KBM-7 (cell line): ENCODE data around the gene ADARB2.

Experiments
- DNase-seq: peaks from one replicate; pipeline ENCODE4 v3.0.0-alpha.2; 2015
- in situ Hi-C: fragments of 300-500 bp; cut with MboI; formaldehyde crosslinking; loops from 2 replicates; pipeline ENCODE4 v1.14.3; 2020; ENCODE audit warnings: low sequenced_read_pairs, low pct_unique_long_range_greater_than_20kb, mixed read lengths

The ADARB2 gene

GRCh38 chr10:1380088-1380671 lies 357.1 kb downstream of the ADARB2 start:
- in situ Hi-C loops: no loop called here
- no peak for DNase-seq

GRCh38 chr10:1379601-1380000 lies 357.7 kb downstream of the ADARB2 start:
- in situ Hi-C loops: no loop called here
- no peak for DNase-seq

GRCh38 chr10:1378473-1378872 lies 358.9 kb downstream of the ADARB2 start:
- no peak for DNase-seq
- in situ Hi-C loops: no loop called here

GRCh38 chr10:1377740-1378397 lies 359.5 kb downstream of the ADARB2 start:
- DNase-seq: no peak
- in situ Hi-C loops: no loop called here

- in situ Hi-C loops: no loop called here
- no peak for DNase-seq
Measured at GRCh38 chr10:1377231-1377630, 360.1 kb downstream of the ADARB2 start.

- no peak for DNase-seq
- in situ Hi-C loops: no loop called here
Measured at GRCh38 chr10:1376384-1376945, 360.9 kb downstream of the ADARB2 start.

GRCh38 chr10:1375346-1376170 lies 361.8 kb downstream of the ADARB2 start:
- in situ Hi-C loops: no loop called here
- no peak for DNase-seq

GRCh38 chr10:1374511-1375345 lies 362.6 kb downstream of the ADARB2 start:
- in situ Hi-C loops: no loop called here
- no peak for DNase-seq

- no peak for DNase-seq
- in situ Hi-C loops: no loop called here
Measured at GRCh38 chr10:1373287-1373686, 364.0 kb downstream of the ADARB2 start.

GRCh38 chr10:1372212-1372611 lies 365.1 kb downstream of the ADARB2 start:
- in situ Hi-C loops: no loop called here
- no peak for DNase-seq

- in situ Hi-C loops: no loop called here
- DNase-seq: peak; percentile 43
Measured at GRCh38 chr10:1370298-1370697, 367.0 kb downstream of the ADARB2 start.

- in situ Hi-C loops: no loop called here
- no peak for DNase-seq
Measured at GRCh38 chr10:1369665-1370064, 367.7 kb downstream of the ADARB2 start.

GRCh38 chr10:1369197-1369596 lies 368.1 kb downstream of the ADARB2 start:
- DNase-seq: no peak
- in situ Hi-C loops: no loop called here

- peak; percentile 34 for DNase-seq
- in situ Hi-C loops: no loop called here
Measured at GRCh38 chr10:1368842-1369171, 368.5 kb downstream of the ADARB2 start.

GRCh38 chr10:1367938-1368841 lies 369.1 kb downstream of the ADARB2 start:
- DNase-seq: no peak
- in situ Hi-C loops: no loop called here

GRCh38 chr10:1366811-1367425 lies 370.4 kb downstream of the ADARB2 start:
- in situ Hi-C loops: no loop called here
- no peak for DNase-seq

GRCh38 chr10:1366322-1366691 lies 371.0 kb downstream of the ADARB2 start:
- in situ Hi-C loops: no loop called here
- no peak for DNase-seq
